ENCODE measurements around the gene NAPG. TPM values are rescaled to one million over a fixed set of nuclear protein-coding genes. Genes with fewer than 3 reads are reported as not detected.
A peak's percentile ranks its signal among the peaks of the same experiment; 100 is the strongest.

The NAPG gene
- total RNA-seq, 4 donors from 2014 or later: 21.5 to 60.6 (median 32.7) TPM

DNA sequence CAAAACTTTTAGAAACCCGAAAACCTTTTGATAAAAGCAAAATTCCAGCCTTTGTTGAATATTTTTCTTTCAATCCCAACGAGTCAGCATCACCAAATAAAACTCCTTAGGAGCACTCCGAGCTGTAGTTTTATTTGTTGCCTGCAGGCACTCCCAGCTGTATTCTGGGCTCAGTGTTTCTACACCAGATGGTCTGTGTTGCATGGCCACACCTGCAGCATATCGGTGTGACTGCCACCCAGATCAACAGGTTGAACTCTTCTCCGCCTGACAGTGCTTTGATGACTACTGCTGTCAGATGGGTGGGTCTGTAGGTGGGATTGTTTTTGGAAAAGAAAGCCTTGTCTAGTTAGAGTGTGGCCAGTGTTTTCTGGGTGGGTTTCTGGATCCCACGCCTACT is 38.7 kb upstream of the NAPG start:
- Histone ChIP-seq H3K4me1 (no peaks in the 10 kb centered on the region), H3K4me3 (no peak overlapping the region), H3K36me3 (no peaks in the 10 kb centered on the region), H3K9me3 (no peaks in the 10 kb centered on the region), H3K27ac (no peak overlapping the region), H3K27me3 (no peaks in the 10 kb centered on the region)
- DNase-seq: no peak
- TF ChIP-seq POLR2A (IDR thresholded peaks at IDR 0.05): no peak
- TF ChIP-seq, protein P1, sequence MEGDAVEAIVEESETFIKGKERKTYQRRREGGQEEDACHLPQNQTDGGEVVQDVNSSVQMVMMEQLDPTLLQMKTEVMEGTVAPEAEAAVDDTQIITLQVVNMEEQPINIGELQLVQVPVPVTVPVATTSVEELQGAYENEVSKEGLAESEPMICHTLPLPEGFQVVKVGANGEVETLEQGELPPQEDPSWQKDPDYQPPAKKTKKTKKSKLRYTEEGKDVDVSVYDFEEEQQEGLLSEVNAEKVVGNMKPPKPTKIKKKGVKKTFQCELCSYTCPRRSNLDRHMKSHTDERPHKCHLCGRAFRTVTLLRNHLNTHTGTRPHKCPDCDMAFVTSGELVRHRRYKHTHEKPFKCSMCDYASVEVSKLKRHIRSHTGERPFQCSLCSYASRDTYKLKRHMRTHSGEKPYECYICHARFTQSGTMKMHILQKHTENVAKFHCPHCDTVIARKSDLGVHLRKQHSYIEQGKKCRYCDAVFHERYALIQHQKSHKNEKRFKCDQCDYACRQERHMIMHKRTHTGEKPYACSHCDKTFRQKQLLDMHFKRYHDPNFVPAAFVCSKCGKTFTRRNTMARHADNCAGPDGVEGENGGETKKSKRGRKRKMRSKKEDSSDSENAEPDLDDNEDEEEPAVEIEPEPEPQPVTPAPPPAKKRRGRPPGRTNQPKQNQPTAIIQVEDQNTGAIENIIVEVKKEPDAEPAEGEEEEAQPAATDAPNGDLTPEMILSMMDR (IDR thresholded peaks at IDR 0.05): no peak
- intact Hi-C loops (cut with DNase I; ENCODE audit: low total_unique reads): no loop called here

GRCh38 chr18:10488017-10488416 is 37.8 kb upstream of the NAPG start:
- peak; percentile 54 to 70 for DNase-seq
- intact Hi-C loops (cut with DNase I; ENCODE audit: low total_unique reads): no loop called here
- Histone ChIP-seq H3K27me3 (no peaks in the 10 kb centered on the region), H3K36me3 (no peaks in the 10 kb centered on the region), H3K4me1 (no peaks in the 10 kb centered on the region), H3K27ac (no peak overlapping the region), H3K9me3 (no peaks in the 10 kb centered on the region), H3K4me3 (no peak overlapping the region)
- no peak for TF ChIP-seq POLR2A (IDR thresholded peaks at IDR 0.05)
- TF ChIP-seq, protein P1 (IDR thresholded peaks at IDR 0.05): no peak

- H3K9me3 ChIP-seq: no peaks in the 10 kb centered on the region
- TF ChIP-seq POLR2A (IDR thresholded peaks at IDR 0.05): no peak
- TF ChIP-seq, protein P1 (IDR thresholded peaks at IDR 0.05): no peak
- H3K4me3 ChIP-seq: no peak overlapping the region
- H3K27me3 ChIP-seq: no peaks in the 10 kb centered on the region
- intact Hi-C loops (cut with DNase I; ENCODE audit: low total_unique reads): no loop called here
- H3K27ac ChIP-seq: no peak overlapping the region
- H3K36me3 ChIP-seq: no peaks in the 10 kb centered on the region
- H3K4me1 ChIP-seq: no peaks in the 10 kb centered on the region
- no peak for DNase-seq
Measured at GRCh38 chr18:10490401-10491165, 35.2 kb upstream of the NAPG start.

DNA sequence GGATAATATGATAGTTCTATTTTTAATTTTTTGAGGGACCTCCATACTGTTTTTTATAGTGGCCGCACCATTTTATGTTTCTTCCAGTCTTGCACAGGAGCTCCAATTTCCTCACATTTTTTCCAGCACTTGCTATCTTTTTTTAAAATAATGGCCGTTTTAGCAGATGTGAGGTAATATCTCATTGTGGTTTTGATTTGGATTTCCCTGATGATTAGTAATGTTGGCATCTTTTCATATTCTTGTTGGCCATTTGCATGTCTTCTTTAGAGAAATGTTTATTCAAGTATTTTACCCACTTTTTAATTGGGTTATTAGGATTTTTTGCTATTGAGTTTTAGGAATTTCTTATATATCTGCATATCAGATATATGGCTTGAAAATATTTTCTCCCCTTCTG is 29.9 kb upstream of the NAPG start:
- no peak for DNase-seq
- Histone ChIP-seq H3K4me1 (no peaks in the 10 kb centered on the region), H3K27me3 (no peaks in the 10 kb centered on the region), H3K36me3 (no peaks in the 10 kb centered on the region), H3K4me3 (no peak overlapping the region), H3K9me3 (no peaks in the 10 kb centered on the region), H3K27ac (no peak overlapping the region)
- TF ChIP-seq POLR2A (IDR thresholded peaks at IDR 0.05): no peak
- TF ChIP-seq, protein P1 (IDR thresholded peaks at IDR 0.05): no peak
- intact Hi-C loops (cut with DNase I; ENCODE audit: low total_unique reads): no loop called here

GRCh38 chr18:10497206-10497749 is 28.5 kb upstream of the NAPG start:
- Histone ChIP-seq H3K36me3 (no peaks in the 10 kb centered on the region), H3K27me3 (no peaks in the 10 kb centered on the region), H3K9me3 (no peaks in the 10 kb centered on the region), H3K27ac (no peak overlapping the region), H3K4me1 (no peaks in the 10 kb centered on the region), H3K4me3 (no peak overlapping the region)
- intact Hi-C loops (cut with DNase I; ENCODE audit: low total_unique reads): no loop called here
- TF ChIP-seq, protein P1 (IDR thresholded peaks at IDR 0.05): no peak
- TF ChIP-seq POLR2A (IDR thresholded peaks at IDR 0.05): no peak
- DNase-seq: no peak
